Measurements from ENCODE around the gene TCF4.

- TF ChIP-seq EZH2 (IDR thresholded peaks at IDR 0.05) (no peak), CTCF (IDR thresholded peaks at IDR 0.05 in 2 of 3, conservative IDR thresholded peaks at IDR 0.05 in 1 of 3; ENCODE audit: borderline replicate concordance in 1 of 3, insufficient read depth in 1 of 3, low read depth in 2 of 3, low read length in 2 of 3) (no peak), POLR2AphosphoS5 (IDR thresholded peaks at IDR 0.05; ENCODE audit: low read depth, low read length) (no peak), CEBPB (IDR thresholded peaks at IDR 0.05; ENCODE audit: low read depth) (no peak), MAX (IDR thresholded peaks at IDR 0.05) (no peak), RAD21 (IDR thresholded peaks at IDR 0.05; ENCODE audit: low read depth) (no peak), SIN3A (IDR thresholded peaks at IDR 0.05; ENCODE audit: low read depth) (no peak), POLR2A (IDR thresholded peaks at IDR 0.05; ENCODE audit: borderline replicate concordance, extremely low read depth, insufficient read depth, insufficient read length) (no peak), SRF (IDR thresholded peaks at IDR 0.05; ENCODE audit: low read depth) (no peak), EZH2phosphoT487 (IDR thresholded peaks at IDR 0.05; ENCODE audit: borderline replicate concordance) (no peak), ATF3 (IDR thresholded peaks at IDR 0.05) (no peak)
Observed at GRCh38 chr18:55228191-55228590, 359.8 kb downstream of the TCF4 start.
